Measurements from ENCODE around the gene EYA2. TPM values are rescaled to one million over a fixed set of nuclear protein-coding genes. Genes with fewer than 3 reads are reported as not detected.

The EYA2 gene
- total RNA-seq, 6 experiments from 2014 or later: 0.14 to 0.51 (median 0.28) TPM; not detected in 1

- Mint-ChIP-seq H3K9me3 (no peaks in the 10 kb centered on the region; the same call in 1 of the 2 replicates), H3K27me3 (ENCODE audit: insufficient read depth) (peaks cover 23% of the 10 kb centered on the region), H3K36me3 (ENCODE audit: low read depth) (no peaks in the 10 kb centered on the region), H3K4me3 (no peak overlapping the region), H3K4me1 (ENCODE audit: low read depth) (no peaks in the 10 kb centered on the region), H3K27ac (no peak overlapping the region)
- DNase-seq: no peak
- no peak for TF ChIP-seq CTCF (IDR thresholded peaks at IDR 0.05)
Measured at GRCh38 chr20:47042464-47042863, 147.8 kb downstream of the EYA2 start.

- H3K27ac Mint-ChIP-seq: no peak overlapping the region
- no peaks in the 10 kb centered on the region; the same call in 1 of the 2 replicates for H3K9me3 Mint-ChIP-seq
- DNase-seq: no peak
- no peaks in the 10 kb centered on the region for H3K36me3 Mint-ChIP-seq (ENCODE audit: low read depth)
- no peak overlapping the region for H3K4me3 Mint-ChIP-seq
- peaks cover 23% of the 10 kb centered on the region for H3K27me3 Mint-ChIP-seq (ENCODE audit: insufficient read depth)
- TF ChIP-seq CTCF (IDR thresholded peaks at IDR 0.05): no peak
- no peaks in the 10 kb centered on the region for H3K4me1 Mint-ChIP-seq (ENCODE audit: low read depth)
Measured at GRCh38 chr20:47043086-47043485, 148.4 kb downstream of the EYA2 start.

- TF ChIP-seq CTCF (IDR thresholded peaks at IDR 0.05): no peak
- DNase-seq: no peak
- H3K36me3 Mint-ChIP-seq (ENCODE audit: low read depth): no peaks in the 10 kb centered on the region
- no peak overlapping the region for H3K27ac Mint-ChIP-seq
- no peaks in the 10 kb centered on the region; the same call in 1 of the 2 replicates for H3K9me3 Mint-ChIP-seq
- H3K4me1 Mint-ChIP-seq (ENCODE audit: low read depth): no peaks in the 10 kb centered on the region
- H3K27me3 Mint-ChIP-seq (ENCODE audit: insufficient read depth): peaks cover 23% of the 10 kb centered on the region
- H3K4me3 Mint-ChIP-seq: no peak overlapping the region
Measured at GRCh38 chr20:47044938-47045337, 150.3 kb downstream of the EYA2 start.

- Mint-ChIP-seq H3K9me3 (no peaks in the 10 kb centered on the region; the same call in 1 of the 2 replicates), H3K4me1 (ENCODE audit: low read depth) (no peaks in the 10 kb centered on the region)
Measured at GRCh38 chr20:47048054-47048453, 153.4 kb downstream of the EYA2 start.

GRCh38 chr20:47049771-47050170 lies 155.1 kb downstream of the EYA2 start:
- Mint-ChIP-seq H3K36me3 (ENCODE audit: low read depth) (no peaks in the 10 kb centered on the region), H3K27me3 (ENCODE audit: insufficient read depth) (peaks cover 44% of the 10 kb centered on the region), H3K4me1 (ENCODE audit: low read depth) (no peaks in the 10 kb centered on the region), H3K9me3 (no peaks in the 10 kb centered on the region; the same call in 1 of the 2 replicates), H3K4me3 (no peak overlapping the region), H3K27ac (no peak overlapping the region)
- no peak for DNase-seq
- no peak for TF ChIP-seq CTCF (IDR thresholded peaks at IDR 0.05)

More at GRCh38 chr20:47048054-47048453, 153.4 kb downstream of the EYA2 start:
- H3K27ac Mint-ChIP-seq: no peak overlapping the region
- no peak for DNase-seq
- no peak overlapping the region for H3K4me3 Mint-ChIP-seq
- TF ChIP-seq CTCF (IDR thresholded peaks at IDR 0.05): no peak
- H3K27me3 Mint-ChIP-seq (ENCODE audit: insufficient read depth): peaks cover 34% of the 10 kb centered on the region
- H3K36me3 Mint-ChIP-seq (ENCODE audit: low read depth): no peaks in the 10 kb centered on the region

- Mint-ChIP-seq H3K36me3 (ENCODE audit: low read depth) (no peaks in the 10 kb centered on the region), H3K4me1 (ENCODE audit: low read depth) (no peaks in the 10 kb centered on the region), H3K4me3 (no peak overlapping the region), H3K27ac (no peak overlapping the region), H3K9me3 (no peaks in the 10 kb centered on the region), H3K27me3 (ENCODE audit: insufficient read depth) (peaks cover 49% of the 10 kb centered on the region)
- DNase-seq: no peak
- no peak for TF ChIP-seq CTCF (IDR thresholded peaks at IDR 0.05)
Measured at GRCh38 chr20:47050996-47051395, 156.4 kb downstream of the EYA2 start.
